Ovary (tissue), 3 donors: ENCODE measurements around the gene BEAN1.

Experiments
- EP300 ChIP-seq: sonication (generic); formaldehyde crosslinking; IDR thresholded peaks from one replicate; pipeline ENCODE4 v1.6.1; 2017; ENCODE audit warnings: antibody characterized with exemption
- POLR2A ChIP-seq: fragments of 450-650 bp; IDR thresholded peaks from one replicate; pipeline ENCODE4 v1.6.1; 2017; ENCODE audit warnings: antibody characterized with exemption, mild to moderate bottlenecking, moderate library complexity
- TF ChIP-seq, protein P1 (sequence below), 3 donors: fragments of 450-650 bp in 2 of 3; fragments of 200-600 bp in 1 of 3; IDR thresholded peaks; one replicate each; pipeline versions ENCODE4 v1.5.1 to v1.8.0; 2016 to 2022; ENCODE audit warnings: antibody characterized with exemption in 3 of 3, mild to moderate bottlenecking in 1 of 3
- donor health status: DM: no; HTN: no; CAD: no.

GRCh38 chr16:66507731-66508239, 80.7 kb downstream of the BEAN1 start:
- TF ChIP-seq, protein P1, sequence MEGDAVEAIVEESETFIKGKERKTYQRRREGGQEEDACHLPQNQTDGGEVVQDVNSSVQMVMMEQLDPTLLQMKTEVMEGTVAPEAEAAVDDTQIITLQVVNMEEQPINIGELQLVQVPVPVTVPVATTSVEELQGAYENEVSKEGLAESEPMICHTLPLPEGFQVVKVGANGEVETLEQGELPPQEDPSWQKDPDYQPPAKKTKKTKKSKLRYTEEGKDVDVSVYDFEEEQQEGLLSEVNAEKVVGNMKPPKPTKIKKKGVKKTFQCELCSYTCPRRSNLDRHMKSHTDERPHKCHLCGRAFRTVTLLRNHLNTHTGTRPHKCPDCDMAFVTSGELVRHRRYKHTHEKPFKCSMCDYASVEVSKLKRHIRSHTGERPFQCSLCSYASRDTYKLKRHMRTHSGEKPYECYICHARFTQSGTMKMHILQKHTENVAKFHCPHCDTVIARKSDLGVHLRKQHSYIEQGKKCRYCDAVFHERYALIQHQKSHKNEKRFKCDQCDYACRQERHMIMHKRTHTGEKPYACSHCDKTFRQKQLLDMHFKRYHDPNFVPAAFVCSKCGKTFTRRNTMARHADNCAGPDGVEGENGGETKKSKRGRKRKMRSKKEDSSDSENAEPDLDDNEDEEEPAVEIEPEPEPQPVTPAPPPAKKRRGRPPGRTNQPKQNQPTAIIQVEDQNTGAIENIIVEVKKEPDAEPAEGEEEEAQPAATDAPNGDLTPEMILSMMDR (IDR thresholded peaks at IDR 0.05) = no peak
- TF ChIP-seq POLR2A (no peak), EP300 (no peak)
